GM18508 (cell line): ENCODE data around the gene SPRYD7.
"Not testable (repeated sequence)": the region's sequence is repeated elsewhere in the genome, so short reads cannot be mapped to it uniquely, and the experiment has no call there.

Experiments
- ATAC-seq: cut with Tn5 transposase; IDR thresholded peaks from one replicate; pipeline ENCODE4 v1.9.1; 2021; ENCODE audit warnings: moderate number of reproducible peaks; ENCODE audit not compliant: insufficient read depth, unreplicated experiment

Gene SPRYD7

GRCh38 chr13:49936075-49936967, at the start of gene SPRYD7:
TSS of gene SPRYD7 (minus strand) at chr13:49936340. CDS start at chr13:49936235, 105 bp downstream.
- ATAC-seq = peak; percentile 86

- no peak for ATAC-seq
Measured at GRCh38 chr13:49985129-49985528, 49.0 kb upstream of the SPRYD7 start.

GRCh38 chr13:49980266-49980665, 44.1 kb upstream of the SPRYD7 start:
- no peak for ATAC-seq

- ATAC-seq = no peak
Measured at GRCh38 chr13:49977992-49978391, 41.9 kb upstream of the SPRYD7 start.

GRCh38 chr13:49976314-49977258, 40.4 kb upstream of the SPRYD7 start:
- no peak for ATAC-seq

- ATAC-seq = no peak
Measured at GRCh38 chr13:49975826-49976225, 39.7 kb upstream of the SPRYD7 start.

- ATAC-seq = no peak
Measured at GRCh38 chr13:49972709-49973108, 36.6 kb upstream of the SPRYD7 start.

- no peak for ATAC-seq
Measured at GRCh38 chr13:49967456-49967855, 31.3 kb upstream of the SPRYD7 start.

- ATAC-seq = no peak
Measured at GRCh38 chr13:49958321-49958720, 22.2 kb upstream of the SPRYD7 start.

GRCh38 chr13:49956131-49956530, 20.0 kb upstream of the SPRYD7 start:
- ATAC-seq = no peak

GRCh38 chr13:49954674-49955455, 18.7 kb upstream of the SPRYD7 start:
- no peak for ATAC-seq

- no peak for ATAC-seq
Measured at GRCh38 chr13:49953560-49953959, 17.4 kb upstream of the SPRYD7 start.

- ATAC-seq = no peak
Measured at GRCh38 chr13:49951754-49952535, 15.8 kb upstream of the SPRYD7 start.

- not testable (repeated sequence) for ATAC-seq
Measured at GRCh38 chr13:49948777-49949270, 12.7 kb upstream of the SPRYD7 start.

GRCh38 chr13:49939321-49939720, 3.2 kb upstream of the SPRYD7 start:
- ATAC-seq = no peak

- no peak for ATAC-seq
Measured at GRCh38 chr13:49938921-49939320, 2.8 kb upstream of the SPRYD7 start.

- ATAC-seq = no peak
Measured at GRCh38 chr13:49938314-49938713, 2.2 kb upstream of the SPRYD7 start.

- no peak for ATAC-seq
Measured at GRCh38 chr13:49936968-49937273, 781 bp upstream of the SPRYD7 start.
